Spleen (tissue), 11 donors: ENCODE measurements around the gene CLDN1. TPM values are rescaled to one million over a fixed set of nuclear protein-coding genes. Genes with fewer than 3 reads are reported as not detected.

Experiments used
- DNase-seq: peaks from one replicate; pipeline ENCODE4 v3.0.0-alpha.2; 2020
- H3K27ac ChIP-seq, 8 donors: fragments of 200-600 bp; sonication (generic) in 7 of 8; 1 replicate in 4 of 8; 2 replicates in 4 of 8; pipeline versions ENCODE4 v1.5.0 to v1.8.0; 2016 to 2021; ENCODE audit warnings: inconsistent platforms in 4 of 8, mild to moderate bottlenecking in 4 of 8, moderate library complexity in 1 of 8
- H3K27me3 ChIP-seq, 7 donors: fragments of 200-600 bp; sonication (generic) in 6 of 7; replicated peaks in 1 of 7; 1 replicate in 4 of 7; 2 replicates in 3 of 7; pipeline versions ENCODE4 v1.5.0 to v1.8.0; 2016 to 2021; ENCODE audit warnings: inconsistent platforms in 3 of 7, mild to moderate bottlenecking in 1 of 7
- H3K36me3 ChIP-seq, 6 donors: fragments of 200-600 bp; sonication (generic) in 5 of 6; 1 replicate in 4 of 6; 2 replicates in 2 of 6; pipeline versions ENCODE4 v1.5.0 to v1.8.0; 2016 to 2021; ENCODE audit warnings: inconsistent platforms in 2 of 6
- H3K4me1 ChIP-seq, 6 donors: fragments of 200-600 bp; sonication (generic) in 5 of 6; 1 replicate in 3 of 6; 2 replicates in 3 of 6; pipeline versions ENCODE4 v1.5.0 to v1.8.0; 2016 to 2021; ENCODE audit warnings: inconsistent platforms in 3 of 6
- H3K4me3 ChIP-seq, 8 donors: fragments of 200-600 bp; sonication (generic) in 7 of 8; 1 replicate in 4 of 8; 2 replicates in 4 of 8; pipeline versions ENCODE4 v1.5.0 to v1.8.0; 2016 to 2021; ENCODE audit warnings: inconsistent platforms in 4 of 8, mild to moderate bottlenecking in 4 of 8, moderate library complexity in 2 of 8
- H3K9me3 ChIP-seq, 8 donors: fragments of 200-600 bp; sonication (generic) in 7 of 8; 1 replicate in 4 of 8; 2 replicates in 4 of 8; pipeline versions ENCODE4 v1.5.0 to v1.8.0; 2016 to 2021; ENCODE audit warnings: inconsistent platforms in 4 of 8
- POLR2A ChIP-seq, 3 donors: fragments of 450-650 bp; IDR thresholded peaks; one replicate each; pipeline ENCODE4 v1.5.1; 2017; ENCODE audit warnings: antibody characterized with exemption in 3 of 3, mild to moderate bottlenecking in 1 of 3
- POLR2AphosphoS5 ChIP-seq, 3 donors: sonication (generic); formaldehyde crosslinking; IDR thresholded peaks; one replicate each; pipeline ENCODE4 v1.5.1; 2017; ENCODE audit warnings: antibody characterized with exemption in 3 of 3
- WGBS, 5 donors: extraction: QIAGEN DNeasy Blood & Tissue Kit in 3 of 5; methylation state at CpG; one replicate each; pipeline versions ENCODE4 v1.1.5 to v1.1.7; 2013 to 2018; 5-methylcytosine and 5-hydroxymethylcytosine counted together
- intact Hi-C: fragments of 100-400 bp; cut with DNase I; formaldehyde crosslinking; loops from one replicate; pipeline ENCODE4 v1.15.0; 2023; ENCODE audit warnings: low total_unique reads
- polyA plus RNA-seq, 3 donors: library from polyadenylated mRNA; stranded (reverse); fragments of 200-250 nt; gene quantifications; one replicate each; pipeline ENCODE4 v1.2.1, GENCODE V29; 2013
- total RNA-seq, 7 donors: library from RNA; depleted of rRNA in 3 of 7; stranded (reverse); fragments of >200 nt in 3 of 7; fragmentation: NEBNext Ultra II Directional in 4 of 7; extraction: Animal tissue kit (Norgen Biotek cat#: 25700) in 4 of 7; gene quantifications; one replicate each; pipeline versions ENCODE4 v1.1.0 to v1.2.1, GENCODE V29; 2016 to 2021
- TF ChIP-seq, protein P1 (sequence below), 11 experiments: fragments of 200-600 bp in 7 of 11; fragments of 450-650 bp in 4 of 11; sonication (generic) in 4 of 11; IDR thresholded peaks in 8 of 11; conservative IDR thresholded peaks in 3 of 11; 1 replicate in 7 of 11; 2 replicates in 4 of 11; pipeline versions ENCODE4 v1.4.0 to v1.8.0; 2016 to 2021; ENCODE audit warnings: antibody characterized with exemption in 11 of 11, inconsistent platforms in 4 of 11, mild to moderate bottlenecking in 1 of 11
- donor health status: healthy with polysubstance abuse.
- donor health status: DM: no; HTN: no; CAD: no; lungs with moderate emphysema.
- donor health status: DM: no; HTN: no; CAD: no.
- donor health status: Bipolar disorder and iron deficiency.
- donor health status: healthy.
- donor health status: DM: no; HTN: no; CAD: no.
- donor health status: DM: yes; HTN: yes; CAD: no.

The CLDN1 gene
- total and polyA plus RNA-seq, 10 donors, result 0.26 to 3.0 (median 0.91) TPM

DNA sequence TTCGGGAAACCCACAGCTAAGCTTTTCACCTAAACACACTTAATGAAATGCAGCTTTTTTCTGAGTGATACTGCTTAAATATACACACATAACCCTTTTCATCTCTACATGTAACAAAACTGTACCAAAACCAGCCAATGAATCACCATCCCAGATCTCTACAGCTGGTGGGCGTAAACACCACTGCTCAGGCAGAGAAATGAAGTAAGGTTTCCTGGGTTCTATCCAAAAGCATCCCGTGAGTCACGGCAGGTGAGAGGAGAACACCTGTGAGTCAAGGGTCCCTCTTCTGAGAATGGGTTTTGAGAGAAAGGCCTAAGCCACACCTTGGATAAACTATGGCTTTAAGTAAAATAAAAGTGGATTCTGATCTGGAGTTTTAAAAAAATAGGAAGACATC, 2.6 kb downstream of the CLDN1 start:
- 86 to 90% (median 87%) methylated on average over 4 of the region's 4 CpGs for WGBS, 5 donors
- no peak for DNase-seq
- intact Hi-C loops, result loop anchor here (5.0 kb wide), 1 partner anchor 92 kb away; no protein-coding TSS in a partner anchor

DNA sequence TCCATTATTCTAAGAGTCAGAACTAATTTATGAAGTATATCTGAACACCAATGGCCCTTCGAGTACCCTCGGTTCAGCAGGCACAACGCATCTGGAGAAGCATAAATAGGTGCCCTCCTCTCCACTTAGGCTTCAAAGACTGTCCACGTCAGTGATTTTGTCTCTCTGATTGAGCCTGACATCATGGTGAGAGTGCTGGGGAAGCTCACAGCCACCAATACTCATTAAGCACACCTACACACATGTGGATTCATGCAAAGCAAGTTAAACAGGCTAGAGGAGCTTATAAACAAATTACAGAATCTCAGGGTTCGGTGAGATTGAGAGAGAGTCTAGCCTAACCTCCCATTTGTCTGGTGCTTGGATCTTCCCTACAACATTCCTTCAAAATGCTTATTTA, 3.6 kb downstream of the CLDN1 start:
- H3K27ac ChIP-seq, result no peak overlapping the region
- TF ChIP-seq POLR2AphosphoS5 (IDR thresholded peaks at IDR 0.05) (no peak), POLR2A (IDR thresholded peaks at IDR 0.05) (no peak)
- TF ChIP-seq, protein P1, sequence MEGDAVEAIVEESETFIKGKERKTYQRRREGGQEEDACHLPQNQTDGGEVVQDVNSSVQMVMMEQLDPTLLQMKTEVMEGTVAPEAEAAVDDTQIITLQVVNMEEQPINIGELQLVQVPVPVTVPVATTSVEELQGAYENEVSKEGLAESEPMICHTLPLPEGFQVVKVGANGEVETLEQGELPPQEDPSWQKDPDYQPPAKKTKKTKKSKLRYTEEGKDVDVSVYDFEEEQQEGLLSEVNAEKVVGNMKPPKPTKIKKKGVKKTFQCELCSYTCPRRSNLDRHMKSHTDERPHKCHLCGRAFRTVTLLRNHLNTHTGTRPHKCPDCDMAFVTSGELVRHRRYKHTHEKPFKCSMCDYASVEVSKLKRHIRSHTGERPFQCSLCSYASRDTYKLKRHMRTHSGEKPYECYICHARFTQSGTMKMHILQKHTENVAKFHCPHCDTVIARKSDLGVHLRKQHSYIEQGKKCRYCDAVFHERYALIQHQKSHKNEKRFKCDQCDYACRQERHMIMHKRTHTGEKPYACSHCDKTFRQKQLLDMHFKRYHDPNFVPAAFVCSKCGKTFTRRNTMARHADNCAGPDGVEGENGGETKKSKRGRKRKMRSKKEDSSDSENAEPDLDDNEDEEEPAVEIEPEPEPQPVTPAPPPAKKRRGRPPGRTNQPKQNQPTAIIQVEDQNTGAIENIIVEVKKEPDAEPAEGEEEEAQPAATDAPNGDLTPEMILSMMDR (IDR thresholded peaks at IDR 0.05 in 8 of 11, conservative IDR thresholded peaks at IDR 0.05 in 3 of 11), result no peak
- intact Hi-C loops, result no loop called here
- WGBS, 5 donors, result 80 to 91% (median 86%) methylated on average over 5 of the region's 5 CpGs
- H3K4me1 ChIP-seq, result peaks cover 0 to 18% (median 10%) of the 10 kb centered on the region in 6 donors
- no peaks in the 10 kb centered on the region for H3K9me3 ChIP-seq
- peaks cover 0 to 36% (median 11%) of the 10 kb centered on the region in 7 donors for H3K27me3 ChIP-seq
- no peak overlapping the region for H3K4me3 ChIP-seq
- no peaks in the 10 kb centered on the region for H3K36me3 ChIP-seq
- no peak for DNase-seq

More for the DNA sequence above, 2.6 kb downstream of the CLDN1 start:
- H3K36me3 ChIP-seq, result no peaks in the 10 kb centered on the region
- H3K4me1 ChIP-seq, result peaks cover 0 to 18% (median 10%) of the 10 kb centered on the region in 6 donors
- H3K27me3 ChIP-seq, result peaks cover 0 to 46% (median 11%) of the 10 kb centered on the region in 7 donors
- no peaks in the 10 kb centered on the region for H3K9me3 ChIP-seq
- no peak for TF ChIP-seq POLR2A (IDR thresholded peaks at IDR 0.05)
- TF ChIP-seq, protein P1 (IDR thresholded peaks at IDR 0.05 in 8 of 11, conservative IDR thresholded peaks at IDR 0.05 in 3 of 11), result no peak
- TF ChIP-seq POLR2AphosphoS5 (IDR thresholded peaks at IDR 0.05), result no peak
- no peak overlapping the region for H3K27ac ChIP-seq
- no peak overlapping the region for H3K4me3 ChIP-seq

DNA sequence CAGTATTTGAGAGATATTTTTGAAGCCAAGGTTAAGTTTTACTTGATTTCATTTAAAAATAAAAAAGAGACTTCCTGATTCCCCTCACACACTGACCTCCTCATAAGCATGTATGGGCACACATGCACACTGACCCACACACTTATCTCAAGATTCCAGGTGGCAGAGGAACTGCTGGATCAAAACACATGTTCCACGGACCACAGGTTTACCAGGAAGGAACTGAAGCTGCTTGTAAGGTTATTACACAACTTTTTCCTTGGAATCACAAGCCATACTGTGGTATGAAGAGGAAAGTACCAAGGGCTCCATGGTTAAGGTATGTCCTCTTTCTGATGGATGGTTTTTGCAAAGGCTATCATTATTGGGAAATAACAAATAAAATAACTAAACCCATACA, 7.5 kb downstream of the CLDN1 start:
- H3K27me3 ChIP-seq, result peaks cover 0 to 4% (median 0%) of the 10 kb centered on the region in 7 donors
- H3K9me3 ChIP-seq, result no peaks in the 10 kb centered on the region
- DNase-seq, result no peak
- no peak overlapping the region for H3K27ac ChIP-seq
- H3K36me3 ChIP-seq, result no peaks in the 10 kb centered on the region
- TF ChIP-seq, protein P1 (IDR thresholded peaks at IDR 0.05 in 8 of 11, conservative IDR thresholded peaks at IDR 0.05 in 3 of 11), result no peak
- TF ChIP-seq POLR2A (IDR thresholded peaks at IDR 0.05), result no peak
- no peak for TF ChIP-seq POLR2AphosphoS5 (IDR thresholded peaks at IDR 0.05)
- 16 to 50% (median 24%) methylated on average over 1 of the region's 1 CpG for WGBS, 5 donors
- no peak overlapping the region for H3K4me3 ChIP-seq
- intact Hi-C loops, result no loop called here
- no peaks in the 10 kb centered on the region for H3K4me1 ChIP-seq

GRCh38 chr3:190309414-190309813, 12.8 kb downstream of the CLDN1 start:
- no peak for DNase-seq
- H3K27ac ChIP-seq, result no peak overlapping the region
- H3K27me3 ChIP-seq, result no peaks in the 10 kb centered on the region
- H3K4me3 ChIP-seq, result no peak overlapping the region
- H3K36me3 ChIP-seq, result no peaks in the 10 kb centered on the region
- no peaks in the 10 kb centered on the region for H3K4me1 ChIP-seq
- no peak for TF ChIP-seq POLR2AphosphoS5 (IDR thresholded peaks at IDR 0.05)
- TF ChIP-seq POLR2A (IDR thresholded peaks at IDR 0.05), result no peak
- TF ChIP-seq, protein P1 (IDR thresholded peaks at IDR 0.05 in 8 of 11, conservative IDR thresholded peaks at IDR 0.05 in 3 of 11), result no peak
- 54 to 94% (median 71%) methylated on average over 3 of the region's 3 CpGs for WGBS, 5 donors
- intact Hi-C loops, result no loop called here
- no peaks in the 10 kb centered on the region for H3K9me3 ChIP-seq
